Measurements from ENCODE around the gene TNFRSF6B. TPM values are rescaled to one million over a fixed set of nuclear protein-coding genes. Genes with fewer than 3 reads are reported as not detected.

The TNFRSF6B gene
- polyA plus RNA-seq, 1 of the 3 experiments (the other 2 are of a cell fraction): 9.4 TPM

GRCh38 chr20:63691711-63692435 lies 4.6 kb upstream of the TNFRSF6B start:
- Histone ChIP-seq H3K79me2 (ENCODE audit: insufficient read depth) (no peaks in the 10 kb centered on the region), H3K9me2 (no peaks in the 10 kb centered on the region), H3K4me3 (ENCODE audit: low read depth in 2 of 2, low read length in 1 of 2) (no peak overlapping the region), H3K9ac (no peak overlapping the region), H3K4me1 (ENCODE audit: control insufficient read depth in 1 of 2, insufficient read depth in 2 of 2, low read depth in 1 of 2, low read length in 1 of 2) (peaks cover 0 to 10% of the 10 kb centered on the region in 2 experiments; a peak in 1 of 4 replicates), H3K27me3 (ENCODE audit: insufficient read depth) (no peaks in the 10 kb centered on the region), H3K36me3 (replicated peaks in 1 of 2; ENCODE audit: control insufficient read depth in 1 of 2, insufficient read depth in 2 of 2, low read length in 1 of 2) (peaks cover 0 to 9% of the 10 kb centered on the region in 2 experiments), H3K27ac (ENCODE audit: low read depth in 2 of 2, low read length in 1 of 2) (no peak overlapping the region), H2AFZ (ENCODE audit: low read depth) (no peak overlapping the region), H3K9me3 (no peaks in the 10 kb centered on the region), H4K20me1 (ENCODE audit: insufficient read depth) (no peaks in the 10 kb centered on the region), H3K4me2 (no peak overlapping the region), H3F3A (replicated peaks; ENCODE audit: insufficient read depth) (no peaks in the 10 kb centered on the region)
- TF ChIP-seq NRF1 (IDR thresholded peaks at IDR 0.05; ENCODE audit: low read depth, low read length) (no peak), EP300 (IDR thresholded peaks at IDR 0.05; ENCODE audit: borderline replicate concordance in 1 of 2, low read depth in 1 of 2, low read length in 1 of 2) (no peak), POLR2AphosphoS5 (IDR thresholded peaks at IDR 0.05; ENCODE audit: low read depth, low read length) (no peak), FOXM1 (IDR thresholded peaks at IDR 0.05; ENCODE audit: low read depth) (no peak), MXI1 (IDR thresholded peaks at IDR 0.05; ENCODE audit: low read depth, low read length) (no peak), FOSL2 (IDR thresholded peaks at IDR 0.05; ENCODE audit: borderline replicate concordance, low read depth) (no peak), TAF1 (IDR thresholded peaks at IDR 0.05; ENCODE audit: borderline replicate concordance, low read depth, low read length) (no peak), USF1 (IDR thresholded peaks at IDR 0.05; ENCODE audit: borderline replicate concordance, low read depth) (no peak), TEAD4 (IDR thresholded peaks at IDR 0.05; ENCODE audit: borderline replicate concordance, insufficient read depth) (no peak), SIN3A (IDR thresholded peaks at IDR 0.05; ENCODE audit: borderline replicate concordance, low read depth, low read length) (no peak), GATA2 (CRISPR knock-in tag; IDR thresholded peaks at IDR 0.05) (no peak)
- POLR2A ChIA-PET: no interaction called here
- WGBS (ENCODE audit: low lambda C conversion rate): 93% methylated on average over 3 of the region's 21 CpGs
- DNase-seq: no peak
- CTCF ChIA-PET: no interaction called here

- POLR2A ChIA-PET: no interaction called here
These were observed 3.9 kb upstream of the TNFRSF6B start for GRCh38 chr20:63692436-63693082.

More at GRCh38 chr20:63692436-63693082, 3.9 kb upstream of the TNFRSF6B start:
- Histone ChIP-seq H4K20me1 (ENCODE audit: insufficient read depth) (no peaks in the 10 kb centered on the region), H3K27me3 (ENCODE audit: insufficient read depth) (no peaks in the 10 kb centered on the region), H3F3A (replicated peaks; ENCODE audit: insufficient read depth) (no peaks in the 10 kb centered on the region), H3K79me2 (ENCODE audit: insufficient read depth) (no peaks in the 10 kb centered on the region), H3K4me2 (no peak overlapping the region), H3K4me3 (ENCODE audit: low read depth in 2 of 2, low read length in 1 of 2) (no peak overlapping the region), H3K27ac (ENCODE audit: low read depth in 2 of 2, low read length in 1 of 2) (no peak overlapping the region), H3K36me3 (replicated peaks in 1 of 2; ENCODE audit: control insufficient read depth in 1 of 2, insufficient read depth in 2 of 2, low read length in 1 of 2) (peaks cover 0 to 9% of the 10 kb centered on the region in 2 experiments), H3K9ac (no peak overlapping the region), H3K4me1 (ENCODE audit: control insufficient read depth in 1 of 2, insufficient read depth in 2 of 2, low read depth in 1 of 2, low read length in 1 of 2) (peaks cover 0 to 17% of the 10 kb centered on the region in 2 experiments; a peak in 1 of 4 replicates), H3K9me3 (no peaks in the 10 kb centered on the region), H3K9me2 (no peaks in the 10 kb centered on the region), H2AFZ (ENCODE audit: low read depth) (no peak overlapping the region)
- WGBS (ENCODE audit: low lambda C conversion rate): 75% methylated on average over 11 of the region's 20 CpGs
- no peak for DNase-seq
- TF ChIP-seq NRF1 (IDR thresholded peaks at IDR 0.05; ENCODE audit: low read depth, low read length) (no peak), GABPA (IDR thresholded peaks at IDR 0.05; ENCODE audit: low read depth) (no peak), FOXJ3 (CRISPR knock-in tag; IDR thresholded peaks at IDR 0.05) (no peak), TCF12 (IDR thresholded peaks at IDR 0.05) (no peak), RCOR1 (IDR thresholded peaks at IDR 0.05; ENCODE audit: low read length) (no peak), SMC3 (IDR thresholded peaks at IDR 0.05; ENCODE audit: low read depth, low read length) (no peak)
- CTCF ChIA-PET: no interaction called here

Measured in SK-N-SH (cell line).